Measurements from ENCODE around the gene CASKIN2. TPM values are rescaled to one million over a fixed set of nuclear protein-coding genes. Genes with fewer than 3 reads are reported as not detected.

Gene CASKIN2
- total RNA-seq, 1 experiment from 2014 or later, result 41.8 TPM

- intact Hi-C loops (cut with micrococcal nuclease; ENCODE audit: unreplicated experiment), result no loop called here
- H3K4me3 Mint-ChIP-seq (ENCODE audit: unreplicated experiment), result no peak overlapping the region
- DNase-seq, result peak in 1 of 2 experiments; percentile 29
- no peaks in the 10 kb centered on the region for H3K27me3 ChIP-seq (replicated peaks; ENCODE audit: control insufficient read depth, insufficient read depth, low read length)
- H3K4me1 ChIP-seq, result peaks cover 11% of the 10 kb centered on the region
- H3K4me1 Mint-ChIP-seq (ENCODE audit: low read depth, unreplicated experiment), result peaks cover 18% of the 10 kb centered on the region
- CTCF ChIA-PET, result no interaction called here
- H3K36me3 ChIP-seq (ENCODE audit: control insufficient read depth, insufficient read depth, low read length), result no peaks in the 10 kb centered on the region; the same call in 1 of the 2 replicates
- no peak overlapping the region for H3K27ac Mint-ChIP-seq (ENCODE audit: unreplicated experiment)
- H3K9me3 ChIP-seq, result no peaks in the 10 kb centered on the region
- no TSS peak for BruUV-seq (replicated peaks)
- no peaks in the 10 kb centered on the region for H3K27me3 Mint-ChIP-seq (ENCODE audit: insufficient read depth, unreplicated experiment)
- TF ChIP-seq CTCF (IDR thresholded peaks at IDR 0.05; ENCODE audit: insufficient read depth in 1 of 2, low read depth in 1 of 2, low read length in 1 of 2, severe bottlenecking in 1 of 2, unreplicated experiment in 1 of 2), result no peak
- POLR2A ChIA-PET, result no interaction called here
- H3K36me3 Mint-ChIP-seq (ENCODE audit: insufficient read depth, unreplicated experiment), result peaks cover 8% of the 10 kb centered on the region
- H3K9me3 Mint-ChIP-seq (ENCODE audit: unreplicated experiment), result no peaks in the 10 kb centered on the region
- no peak overlapping the region for H3K4me3 ChIP-seq (ENCODE audit: low read depth, low read length)
These were observed 40.0 kb downstream of the CASKIN2 start for GRCh38 chr17:75475144-75475835.

GRCh38 chr17:75474736-75475135 lies 40.6 kb downstream of the CASKIN2 start:
- no peaks in the 10 kb centered on the region for H3K9me3 Mint-ChIP-seq (ENCODE audit: unreplicated experiment)
- H3K27me3 Mint-ChIP-seq (ENCODE audit: insufficient read depth, unreplicated experiment), result no peaks in the 10 kb centered on the region
- Histone ChIP-seq H3K4me3 (ENCODE audit: low read depth, low read length) (no peak overlapping the region), H3K9me3 (no peaks in the 10 kb centered on the region), H3K27me3 (replicated peaks; ENCODE audit: control insufficient read depth, insufficient read depth, low read length) (no peaks in the 10 kb centered on the region), H3K4me1 (peaks cover 10% of the 10 kb centered on the region), H3K36me3 (ENCODE audit: control insufficient read depth, insufficient read depth, low read length) (no peaks in the 10 kb centered on the region; the same call in 1 of the 2 replicates)
- peaks cover 8% of the 10 kb centered on the region for H3K36me3 Mint-ChIP-seq (ENCODE audit: insufficient read depth, unreplicated experiment)
- H3K4me1 Mint-ChIP-seq (ENCODE audit: low read depth, unreplicated experiment), result peaks cover 12% of the 10 kb centered on the region
- BruUV-seq (replicated peaks), result no TSS peak
- CTCF ChIA-PET, result no interaction called here
- no peak for DNase-seq
- H3K27ac Mint-ChIP-seq (ENCODE audit: unreplicated experiment), result no peak overlapping the region
- POLR2A ChIA-PET, result no interaction called here
- TF ChIP-seq CTCF (IDR thresholded peaks at IDR 0.05; ENCODE audit: insufficient read depth in 1 of 2, low read depth in 1 of 2, low read length in 1 of 2, severe bottlenecking in 1 of 2, unreplicated experiment in 1 of 2), result no peak
- H3K4me3 Mint-ChIP-seq (ENCODE audit: unreplicated experiment), result no peak overlapping the region
- intact Hi-C loops (cut with micrococcal nuclease; ENCODE audit: unreplicated experiment), result no loop called here

- BruUV-seq (replicated peaks), result no TSS peak
- H3K4me1 ChIP-seq, result peaks cover 10% of the 10 kb centered on the region
- intact Hi-C loops (cut with micrococcal nuclease; ENCODE audit: unreplicated experiment), result no loop called here
- no peak overlapping the region for H3K4me3 ChIP-seq (ENCODE audit: low read depth, low read length)
- no peaks in the 10 kb centered on the region for H3K9me3 ChIP-seq
- POLR2A ChIA-PET, result no interaction called here
- Mint-ChIP-seq H3K27ac (ENCODE audit: unreplicated experiment) (no peak overlapping the region), H3K9me3 (ENCODE audit: unreplicated experiment) (no peaks in the 10 kb centered on the region), H3K36me3 (ENCODE audit: insufficient read depth, unreplicated experiment) (peaks cover 12% of the 10 kb centered on the region), H3K4me1 (ENCODE audit: low read depth, unreplicated experiment) (peaks cover 11% of the 10 kb centered on the region), H3K4me3 (ENCODE audit: unreplicated experiment) (no peak overlapping the region), H3K27me3 (ENCODE audit: insufficient read depth, unreplicated experiment) (no peaks in the 10 kb centered on the region)
- H3K36me3 ChIP-seq (ENCODE audit: control insufficient read depth, insufficient read depth, low read length), result no peaks in the 10 kb centered on the region; the same call in 1 of the 2 replicates
- H3K27me3 ChIP-seq (replicated peaks; ENCODE audit: control insufficient read depth, insufficient read depth, low read length), result no peaks in the 10 kb centered on the region
- DNase-seq, result no peak
- no peak for TF ChIP-seq CTCF (IDR thresholded peaks at IDR 0.05; ENCODE audit: insufficient read depth in 1 of 2, low read depth in 1 of 2, low read length in 1 of 2, severe bottlenecking in 1 of 2, unreplicated experiment in 1 of 2)
- CTCF ChIA-PET, result no interaction called here
These were observed 42.1 kb downstream of the CASKIN2 start for GRCh38 chr17:75473246-75473645.

Data from Caco-2 (cell line).